ENCODE data around the gene SYT1.

Gene SYT1

GRCh38 chr12:79085106-79085682, 220.6 kb downstream of the SYT1 start:
- DNase-seq (ENCODE audit: low read depth, low spot score) = no peak
- Histone ChIP-seq H3K36me3 (ENCODE audit: insufficient read depth, low read length) (no peaks in the 10 kb centered on the region), H3K27ac (no peak overlapping the region), H3K9ac (ENCODE audit: insufficient read length) (no peak overlapping the region), H3K9me3 (ENCODE audit: low read depth, low read length) (no peaks in the 10 kb centered on the region), H3K4me3 (no peak overlapping the region)
- TF ChIP-seq FOXP2 (optimal IDR thresholded peaks at IDR 0.05; ENCODE audit: control extremely low read depth, extremely low read length, insufficient read depth) = no peak
- no peak for TF ChIP-seq POLR2AphosphoS5 (IDR thresholded peaks at IDR 0.05; ENCODE audit: borderline replicate concordance, low read depth, low read length)

GRCh38 chr12:79086541-79087296, 222.1 kb downstream of the SYT1 start:
- DNase-seq (ENCODE audit: low read depth, low spot score) = no peak
- TF ChIP-seq EZH2 (IDR thresholded peaks at IDR 0.05) (no peak), FOXP2 (optimal IDR thresholded peaks at IDR 0.05; ENCODE audit: control extremely low read depth, extremely low read length, insufficient read depth) (no peak), POLR2AphosphoS5 (IDR thresholded peaks at IDR 0.05; ENCODE audit: borderline replicate concordance, low read depth, low read length) (no peak; the same call in 1 of the 2 replicates)
- no peaks in the 10 kb centered on the region for H3K36me3 ChIP-seq (ENCODE audit: insufficient read depth, low read length)
- no peaks in the 10 kb centered on the region for H3K9me3 ChIP-seq (ENCODE audit: low read depth, low read length)
- H3K9ac ChIP-seq (ENCODE audit: insufficient read length) = no peak overlapping the region
- peak overlapping the region; percentile 67; the same call in 1 of the 2 replicates for H3K27ac ChIP-seq
- H3K4me3 ChIP-seq = peak overlapping the region; percentile 23

GRCh38 chr12:79098530-79098929, 234.0 kb downstream of the SYT1 start:
- no peak overlapping the region for H3K27ac ChIP-seq
- H3K9me3 ChIP-seq (ENCODE audit: low read depth, low read length) = no peaks in the 10 kb centered on the region
- TF ChIP-seq EZH2 (IDR thresholded peaks at IDR 0.05) = no peak
- TF ChIP-seq POLR2AphosphoS5 (IDR thresholded peaks at IDR 0.05; ENCODE audit: borderline replicate concordance, low read depth, low read length) = no peak
- no peak for TF ChIP-seq FOXP2 (optimal IDR thresholded peaks at IDR 0.05; ENCODE audit: control extremely low read depth, extremely low read length, insufficient read depth)
- no peak for DNase-seq (ENCODE audit: low read depth, low spot score)
- H3K36me3 ChIP-seq (ENCODE audit: insufficient read depth, low read length) = no peaks in the 10 kb centered on the region
- no peak overlapping the region for H3K9ac ChIP-seq (ENCODE audit: insufficient read length)
- H3K4me3 ChIP-seq = no peak overlapping the region

DNA sequence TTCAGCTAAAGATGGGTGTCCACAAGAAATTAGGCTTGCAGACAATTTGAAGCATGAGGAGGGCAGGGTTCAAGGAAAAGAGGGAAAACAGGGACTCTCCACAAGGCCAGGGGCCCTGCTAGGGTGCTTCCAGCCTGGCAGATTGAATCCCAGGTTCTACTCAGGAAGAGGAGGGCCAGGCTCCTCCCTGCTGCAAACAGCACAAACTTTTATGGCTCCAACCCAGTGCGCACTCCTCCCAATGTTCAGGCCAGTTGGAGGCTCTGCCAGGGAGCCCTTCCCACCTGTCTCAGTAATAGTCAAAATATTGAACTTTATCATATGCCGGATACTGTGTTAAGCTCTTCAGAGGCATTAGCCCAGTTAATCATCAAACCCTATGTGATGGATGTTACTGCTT, 244.4 kb downstream of the SYT1 start:
- Histone ChIP-seq H3K9ac (ENCODE audit: insufficient read length) (no peak overlapping the region), H3K4me3 (no peak overlapping the region), H3K27ac (no peak overlapping the region), H3K36me3 (ENCODE audit: insufficient read depth, low read length) (no peaks in the 10 kb centered on the region), H3K9me3 (ENCODE audit: low read depth, low read length) (no peaks in the 10 kb centered on the region)
- no peak for DNase-seq (ENCODE audit: low read depth, low spot score)
- TF ChIP-seq FOXP2 (optimal IDR thresholded peaks at IDR 0.05; ENCODE audit: control extremely low read depth, extremely low read length, insufficient read depth) (no peak), POLR2AphosphoS5 (IDR thresholded peaks at IDR 0.05; ENCODE audit: borderline replicate concordance, low read depth, low read length) (no peak), EZH2 (IDR thresholded peaks at IDR 0.05) (no peak)

- Histone ChIP-seq H3K36me3 (ENCODE audit: insufficient read depth, low read length) (no peaks in the 10 kb centered on the region), H3K9me3 (ENCODE audit: low read depth, low read length) (no peaks in the 10 kb centered on the region), H3K4me3 (peak overlapping the region; percentile 27), H3K9ac (ENCODE audit: insufficient read length) (no peak overlapping the region), H3K27ac (peak overlapping the region; percentile 69; the same call in 1 of the 2 replicates)
- no peak for DNase-seq (ENCODE audit: low read depth, low spot score)
- TF ChIP-seq POLR2AphosphoS5 (IDR thresholded peaks at IDR 0.05; ENCODE audit: borderline replicate concordance, low read depth, low read length) (peak; percentile 48; the same call in 1 of the 2 replicates), EZH2 (IDR thresholded peaks at IDR 0.05) (no peak)
Observed at GRCh38 chr12:79114896-79115295, 250.3 kb downstream of the SYT1 start.

- H3K27ac ChIP-seq = no peak overlapping the region
- H3K36me3 ChIP-seq (ENCODE audit: insufficient read depth, low read length) = no peaks in the 10 kb centered on the region
- H3K4me3 ChIP-seq = no peak overlapping the region
- DNase-seq (ENCODE audit: low read depth, low spot score) = no peak
- H3K9ac ChIP-seq (ENCODE audit: insufficient read length) = no peak overlapping the region
- no peaks in the 10 kb centered on the region for H3K9me3 ChIP-seq (ENCODE audit: low read depth, low read length)
- no peak for TF ChIP-seq FOXP2 (optimal IDR thresholded peaks at IDR 0.05; ENCODE audit: control extremely low read depth, extremely low read length, insufficient read depth)
- no peak for TF ChIP-seq POLR2AphosphoS5 (IDR thresholded peaks at IDR 0.05; ENCODE audit: borderline replicate concordance, low read depth, low read length)
- no peak for TF ChIP-seq EZH2 (IDR thresholded peaks at IDR 0.05)
Observed at GRCh38 chr12:79115743-79116142, 251.2 kb downstream of the SYT1 start.

DNA sequence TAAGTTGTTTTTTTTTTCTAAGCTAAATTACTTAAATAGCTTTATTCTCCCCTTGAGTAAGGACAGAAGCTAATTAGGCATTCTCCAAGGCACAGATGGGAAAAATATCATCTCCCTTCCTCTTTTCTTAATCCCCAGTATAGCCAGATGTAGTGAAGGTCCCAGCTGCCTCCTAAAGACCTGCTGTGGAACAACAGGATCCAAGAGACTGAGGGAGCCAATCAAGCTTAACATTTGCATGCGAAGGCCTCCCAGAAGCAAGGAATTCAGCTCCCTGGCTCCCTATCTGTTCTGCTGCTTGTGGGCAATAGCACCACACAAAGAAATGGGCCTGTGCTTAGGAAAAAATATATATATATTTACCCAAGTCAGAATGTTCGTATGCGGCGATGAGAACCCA, 255.2 kb downstream of the SYT1 start:
- no peaks in the 10 kb centered on the region for H3K36me3 ChIP-seq (ENCODE audit: insufficient read depth, low read length)
- no peaks in the 10 kb centered on the region for H3K9me3 ChIP-seq (ENCODE audit: low read depth, low read length)
- H3K9ac ChIP-seq (ENCODE audit: insufficient read length) = no peak overlapping the region
- no peak overlapping the region for H3K4me3 ChIP-seq
- H3K27ac ChIP-seq = no peak overlapping the region
- no peak for DNase-seq (ENCODE audit: low read depth, low spot score)
- no peak for TF ChIP-seq EZH2 (IDR thresholded peaks at IDR 0.05)
- TF ChIP-seq POLR2AphosphoS5 (IDR thresholded peaks at IDR 0.05; ENCODE audit: borderline replicate concordance, low read depth, low read length) = no peak
- TF ChIP-seq FOXP2 (optimal IDR thresholded peaks at IDR 0.05; ENCODE audit: control extremely low read depth, extremely low read length, insufficient read depth) = no peak

- H3K36me3 ChIP-seq (ENCODE audit: insufficient read depth, low read length) = no peaks in the 10 kb centered on the region
- no peaks in the 10 kb centered on the region for H3K9me3 ChIP-seq (ENCODE audit: low read depth, low read length)
- no peak for DNase-seq (ENCODE audit: low read depth, low spot score)
- TF ChIP-seq EZH2 (IDR thresholded peaks at IDR 0.05) (no peak), POLR2AphosphoS5 (IDR thresholded peaks at IDR 0.05; ENCODE audit: borderline replicate concordance, low read depth, low read length) (no peak)
- no peak overlapping the region for H3K4me3 ChIP-seq
- H3K9ac ChIP-seq (ENCODE audit: insufficient read length) = no peak overlapping the region
- no peak overlapping the region for H3K27ac ChIP-seq
Observed at GRCh38 chr12:79121486-79121885, 256.9 kb downstream of the SYT1 start.
